ENCODE data around the gene CDK2AP2.

Gene CDK2AP2

GRCh38 chr11:67545280-67545679 lies 37.3 kb upstream of the CDK2AP2 start:
- POLR2A ChIA-PET: no interaction called here
- DNase-seq (ENCODE audit: extremely low spot score): peak; percentile 30
- CTCF ChIA-PET: interaction anchor here (0.6 kb wide), 1 partner anchor 113 kb away, joined by 3 read pairs; no protein-coding TSS in a partner anchor
- TF ChIP-seq L3MBTL2 (conservative IDR thresholded peaks at IDR 0.05): no peak
- TF ChIP-seq LEF1 (IDR thresholded peaks at IDR 0.05; ENCODE audit: borderline replicate concordance): no peak
- TF ChIP-seq, protein P1, sequence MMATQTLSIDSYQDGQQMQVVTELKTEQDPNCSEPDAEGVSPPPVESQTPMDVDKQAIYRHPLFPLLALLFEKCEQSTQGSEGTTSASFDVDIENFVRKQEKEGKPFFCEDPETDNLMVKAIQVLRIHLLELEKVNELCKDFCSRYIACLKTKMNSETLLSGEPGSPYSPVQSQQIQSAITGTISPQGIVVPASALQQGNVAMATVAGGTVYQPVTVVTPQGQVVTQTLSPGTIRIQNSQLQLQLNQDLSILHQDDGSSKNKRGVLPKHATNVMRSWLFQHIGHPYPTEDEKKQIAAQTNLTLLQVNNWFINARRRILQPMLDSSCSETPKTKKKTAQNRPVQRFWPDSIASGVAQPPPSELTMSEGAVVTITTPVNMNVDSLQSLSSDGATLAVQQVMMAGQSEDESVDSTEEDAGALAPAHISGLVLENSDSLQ (IDR thresholded peaks at IDR 0.05): peak; percentile 76

DNA sequence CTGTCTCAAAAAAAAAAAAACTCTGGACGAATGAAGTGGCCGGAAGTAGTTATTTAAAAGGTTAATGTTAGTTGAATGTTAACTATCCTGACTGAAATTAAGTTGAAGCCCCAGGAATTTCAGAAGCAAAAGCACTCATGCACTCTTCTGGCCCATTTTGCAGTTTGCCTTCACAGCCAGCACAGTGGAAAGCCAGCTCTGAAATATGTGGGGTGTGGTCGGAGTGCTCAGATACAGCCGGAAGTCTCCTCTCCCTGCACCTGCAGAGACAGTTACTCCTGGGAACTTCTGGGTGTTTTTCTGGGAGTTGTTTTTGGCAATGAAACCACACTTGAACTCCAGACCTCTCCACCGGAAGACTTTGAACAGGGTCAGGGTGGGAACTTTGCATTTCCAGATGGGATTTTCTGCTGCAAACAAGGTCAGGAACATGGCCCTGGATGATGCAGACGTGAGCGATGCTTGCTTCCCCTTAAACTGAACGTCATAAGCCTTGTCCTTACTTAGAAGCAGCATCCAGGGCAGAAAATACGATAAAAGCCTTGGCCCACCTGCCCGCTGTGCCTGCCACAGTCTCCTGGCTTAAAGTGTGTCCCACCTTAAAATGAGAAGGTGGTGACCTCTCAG lies 36.8 kb upstream of the CDK2AP2 start:
- POLR2A ChIA-PET: no interaction called here
- CTCF ChIA-PET: no interaction called here

GRCh38 chr11:67543585-67543984 lies 35.6 kb upstream of the CDK2AP2 start:
- CTCF ChIA-PET: no interaction called here
- no peak for TF ChIP-seq ELF4 (IDR thresholded peaks at IDR 0.05)
- no peak for TF ChIP-seq FOXK2 (IDR thresholded peaks at IDR 0.05)
- TF ChIP-seq, protein P1 (IDR thresholded peaks at IDR 0.05): no peak
- no peak for TF ChIP-seq ZNF384 (IDR thresholded peaks at IDR 0.05)
- TF ChIP-seq L3MBTL2 (conservative IDR thresholded peaks at IDR 0.05): no peak
- TF ChIP-seq TARDBP (IDR thresholded peaks at IDR 0.05): no peak
- no peak for TF ChIP-seq ARNT (IDR thresholded peaks at IDR 0.05)
- POLR2A ChIA-PET: no interaction called here
- no peak for DNase-seq (ENCODE audit: extremely low spot score)

More for the DNA sequence above, 36.8 kb upstream of the CDK2AP2 start:
- DNase-seq (ENCODE audit: extremely low spot score): no peak
- TF ChIP-seq ZNF384 (IDR thresholded peaks at IDR 0.05) (no peak), ARNT (IDR thresholded peaks at IDR 0.05) (no peak), NFRKB (IDR thresholded peaks at IDR 0.05) (no peak), FOXM1 (IDR thresholded peaks at IDR 0.05; ENCODE audit: borderline replicate concordance) (no peak), L3MBTL2 (conservative IDR thresholded peaks at IDR 0.05) (no peak), CTBP1 (IDR thresholded peaks at IDR 0.05; ENCODE audit: borderline replicate concordance) (no peak), FOXK2 (IDR thresholded peaks at IDR 0.05) (no peak), BHLHE40 (IDR thresholded peaks at IDR 0.05; ENCODE audit: borderline replicate concordance) (no peak), ELF4 (IDR thresholded peaks at IDR 0.05) (no peak), SP1 (IDR thresholded peaks at IDR 0.05) (no peak), SUZ12 (IDR thresholded peaks at IDR 0.05) (no peak), FOXA1 (IDR thresholded peaks at IDR 0.05) (no peak)
- TF ChIP-seq, protein P1 (IDR thresholded peaks at IDR 0.05): no peak

GRCh38 chr11:67542971-67543370 lies 35.0 kb upstream of the CDK2AP2 start:
- TF ChIP-seq FOXA1 (IDR thresholded peaks at IDR 0.05) (no peak), FOXM1 (IDR thresholded peaks at IDR 0.05; ENCODE audit: borderline replicate concordance) (no peak), ZNF384 (IDR thresholded peaks at IDR 0.05) (no peak), NFRKB (IDR thresholded peaks at IDR 0.05) (no peak), CTBP1 (IDR thresholded peaks at IDR 0.05; ENCODE audit: borderline replicate concordance) (no peak), FOXK2 (IDR thresholded peaks at IDR 0.05) (no peak), TARDBP (IDR thresholded peaks at IDR 0.05) (no peak)
- ChIA-PET POLR2A (no interaction called here), CTCF (no interaction called here)
- DNase-seq (ENCODE audit: extremely low spot score): no peak

DNA sequence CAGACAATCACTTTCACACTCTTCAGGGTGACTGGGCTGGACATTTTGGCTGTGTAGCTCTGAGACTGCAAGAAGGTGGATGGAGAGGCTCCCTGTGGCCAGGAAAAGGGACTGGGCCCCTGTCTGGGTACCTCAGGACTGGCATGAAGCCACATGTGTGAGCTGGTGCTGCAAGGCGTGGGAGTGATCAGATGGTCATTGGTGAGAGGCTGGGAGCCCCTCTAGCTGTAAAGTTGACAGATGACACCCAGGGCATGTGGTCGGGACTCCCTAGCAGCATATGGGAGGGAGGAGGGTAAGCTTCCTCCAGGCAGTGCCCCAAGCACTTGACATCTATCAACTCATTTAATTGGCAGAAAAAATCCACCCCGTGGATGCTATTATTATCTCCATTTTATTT lies 34.2 kb upstream of the CDK2AP2 start:
- POLR2A ChIA-PET: interaction anchor here (1.0 kb wide), 1 partner anchor 41 kb away, joined by 3 read pairs; the partner anchor contains the start of gene GSTP1
- DNase-seq (ENCODE audit: extremely low spot score): no peak
- CTCF ChIA-PET: no interaction called here
- TF ChIP-seq, protein P1 (IDR thresholded peaks at IDR 0.05): no peak
- no peak for TF ChIP-seq CTBP1 (IDR thresholded peaks at IDR 0.05; ENCODE audit: borderline replicate concordance)
- no peak for TF ChIP-seq ARNT (IDR thresholded peaks at IDR 0.05)
- no peak for TF ChIP-seq NFRKB (IDR thresholded peaks at IDR 0.05)
- no peak for TF ChIP-seq FOXM1 (IDR thresholded peaks at IDR 0.05; ENCODE audit: borderline replicate concordance)
- TF ChIP-seq HDGF (IDR thresholded peaks at IDR 0.05; ENCODE audit: borderline replicate concordance): no peak
- TF ChIP-seq SUZ12 (IDR thresholded peaks at IDR 0.05): no peak
- TF ChIP-seq FOXK2 (IDR thresholded peaks at IDR 0.05): no peak
- no peak for TF ChIP-seq LEF1 (IDR thresholded peaks at IDR 0.05; ENCODE audit: borderline replicate concordance)
- no peak for TF ChIP-seq ELF4 (IDR thresholded peaks at IDR 0.05)
- no peak for TF ChIP-seq FOXA1 (IDR thresholded peaks at IDR 0.05)

DNA sequence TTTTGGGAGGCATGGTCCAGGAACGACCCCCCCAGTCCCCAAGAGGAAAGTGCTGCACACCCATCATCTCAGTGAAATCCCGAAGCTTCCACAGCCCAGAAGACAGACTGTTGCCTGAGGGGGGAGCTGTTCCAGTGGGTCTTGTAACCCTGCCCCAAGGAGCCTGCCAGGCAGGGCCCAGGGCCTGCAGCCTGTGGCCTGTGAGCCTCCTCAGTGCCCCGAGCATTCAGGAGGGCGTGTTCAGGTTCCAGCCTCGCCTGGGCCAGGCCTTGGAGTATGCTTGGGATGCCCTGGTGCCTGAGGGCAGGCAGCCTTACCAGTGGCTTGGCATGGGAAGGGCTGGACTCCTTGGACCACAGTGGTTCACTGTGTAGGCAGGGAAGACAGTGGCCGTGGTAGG lies 33.2 kb upstream of the CDK2AP2 start:
- ChIA-PET CTCF (no interaction called here), POLR2A (interaction anchor here (1.0 kb wide), 1 partner anchor 42 kb away, joined by 3 read pairs; the partner anchor contains the start of gene GSTP1)
- no peak for TF ChIP-seq ZNF384 (IDR thresholded peaks at IDR 0.05)
- TF ChIP-seq HDGF (IDR thresholded peaks at IDR 0.05; ENCODE audit: borderline replicate concordance): no peak
- TF ChIP-seq, protein P1 (IDR thresholded peaks at IDR 0.05): no peak
- no peak for TF ChIP-seq SP1 (IDR thresholded peaks at IDR 0.05)
- no peak for TF ChIP-seq ELF4 (IDR thresholded peaks at IDR 0.05)
- no peak for TF ChIP-seq SUZ12 (IDR thresholded peaks at IDR 0.05)
- TF ChIP-seq FOXA1 (IDR thresholded peaks at IDR 0.05): no peak
- no peak for TF ChIP-seq TARDBP (IDR thresholded peaks at IDR 0.05)
- no peak for TF ChIP-seq L3MBTL2 (conservative IDR thresholded peaks at IDR 0.05)
- TF ChIP-seq BHLHE40 (IDR thresholded peaks at IDR 0.05; ENCODE audit: borderline replicate concordance): no peak
- TF ChIP-seq LEF1 (IDR thresholded peaks at IDR 0.05; ENCODE audit: borderline replicate concordance): no peak
- no peak for TF ChIP-seq CTBP1 (IDR thresholded peaks at IDR 0.05; ENCODE audit: borderline replicate concordance)
- no peak for TF ChIP-seq FOXK2 (IDR thresholded peaks at IDR 0.05)
- no peak for TF ChIP-seq ARNT (IDR thresholded peaks at IDR 0.05)
- no peak for DNase-seq (ENCODE audit: extremely low spot score)

Data from HEK293T (cell line).